ENCODE data around the gene LKAAEAR1. TPM values are rescaled to one million over a fixed set of nuclear protein-coding genes. Genes with fewer than 3 reads are reported as not detected.

LKAAEAR1 gene
- total and polyA plus RNA-seq, 2 of the 4 experiments (the other 2 are of a cell fraction) = 0.21 TPM; not detected in 1

DNA sequence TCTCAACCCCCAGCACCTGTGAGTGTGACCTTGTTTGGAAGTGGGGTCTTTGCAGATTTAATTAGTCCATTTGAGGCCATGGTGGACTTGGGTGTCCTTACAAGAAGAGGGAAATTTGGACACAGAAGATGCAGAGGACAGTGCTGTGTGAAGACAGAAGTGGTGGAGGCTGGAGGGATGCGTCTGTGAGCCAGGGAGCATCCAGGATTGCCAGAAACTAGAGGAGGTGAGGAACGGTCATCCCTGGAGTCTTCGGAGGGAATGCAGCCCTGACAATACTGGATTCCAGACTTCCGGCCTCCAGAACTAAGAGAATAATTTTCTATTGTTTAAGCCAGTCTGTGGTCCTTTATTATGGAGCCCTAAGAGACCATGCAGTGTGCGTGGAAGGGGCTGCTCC lies 46.1 kb upstream of the LKAAEAR1 start:
- Histone ChIP-seq H4K91ac (ENCODE audit: insufficient read depth, low read depth, low read length) (no peak overlapping the region), H3K36me3 (ENCODE audit: control insufficient read depth, insufficient read depth, low read length) (no peaks in the 10 kb centered on the region), H3K27ac (ENCODE audit: insufficient read depth, low read length) (no peak overlapping the region), H3K4ac (ENCODE audit: low read depth, low read length) (no peak overlapping the region), H2AK5ac (ENCODE audit: low read depth, low read length) (no peak overlapping the region), H3K18ac (ENCODE audit: low read depth, low read length) (no peak overlapping the region), H3K14ac (replicated peaks; ENCODE audit: low read depth, low read length) (no peak overlapping the region), H3K56ac (ENCODE audit: extremely low read depth, insufficient read depth, low read length) (no peak overlapping the region), H4K5ac (ENCODE audit: low read depth, low read length) (no peak overlapping the region), H2BK15ac (ENCODE audit: low read depth, low read length) (no peak overlapping the region), H2BK5ac (ENCODE audit: low read depth, low read length, poor library complexity, severe bottlenecking) (no peak overlapping the region), H2AK9ac (replicated peaks; ENCODE audit: low read depth, low read length, poor library complexity) (no peak overlapping the region), H3K23ac (ENCODE audit: low read depth, low read length) (no peak overlapping the region), H3K79me1 (ENCODE audit: low read depth in 1 of 2, low read length in 2 of 2) (no peaks in the 10 kb centered on the region), H3K9ac (ENCODE audit: low read depth, low read length) (no peak overlapping the region), H4K20me1 (ENCODE audit: insufficient read depth, low read length) (no peaks in the 10 kb centered on the region), H3K9me1 (ENCODE audit: insufficient read depth, low read length) (no peaks in the 10 kb centered on the region), H3K9me3 (ENCODE audit: control insufficient read depth, insufficient read depth, low read length) (no peaks in the 10 kb centered on the region), H2BK20ac (ENCODE audit: low read depth, low read length) (no peak overlapping the region), H3K4me2 (ENCODE audit: low read depth, low read length) (no peak overlapping the region), H3K4me3 (ENCODE audit: insufficient read depth, low read depth, low read length) (no peak overlapping the region), H3K4me1 (ENCODE audit: control insufficient read depth, insufficient read depth, low read length) (no peaks in the 10 kb centered on the region), H2BK120ac (ENCODE audit: low read depth, low read length) (no peak overlapping the region), H2AFZ (replicated peaks; ENCODE audit: low read length, poor library complexity) (no peak overlapping the region), H3K27me3 (ENCODE audit: control insufficient read depth, insufficient read depth, low read length) (peaks cover 10% of the 10 kb centered on the region), H4K8ac (ENCODE audit: low read depth in 2 of 2, low read length in 2 of 2) (no peak overlapping the region)
- no peak for ATAC-seq (ENCODE audit: low read depth)
- DNase-seq = no peak
- BruUV-seq (replicated peaks) = no TSS peak
- intact Hi-C loops (cut with micrococcal nuclease) = no loop called here
- 82% methylated on average over 3 of the region's 5 CpGs; no CpG with 5 or more reads in 1 of the 2 experiments for WGBS, 2 experiments (ENCODE audit: extremely low coverage in 2 of 2, insufficient read length in 1 of 2)
- dilution Hi-C loops (cut with HindIII; ENCODE audit: low sequenced_read_pairs, unreplicated experiment) = no loop called here
- POLR2A ChIA-PET (ENCODE audit: unreplicated experiment) = no interaction called here
- in situ Hi-C loops (cut with MboI; ENCODE audit: low sequenced_read_pairs) = no loop called here
- CTCF ChIA-PET = no interaction called here
- TF ChIP-seq, protein P1, sequence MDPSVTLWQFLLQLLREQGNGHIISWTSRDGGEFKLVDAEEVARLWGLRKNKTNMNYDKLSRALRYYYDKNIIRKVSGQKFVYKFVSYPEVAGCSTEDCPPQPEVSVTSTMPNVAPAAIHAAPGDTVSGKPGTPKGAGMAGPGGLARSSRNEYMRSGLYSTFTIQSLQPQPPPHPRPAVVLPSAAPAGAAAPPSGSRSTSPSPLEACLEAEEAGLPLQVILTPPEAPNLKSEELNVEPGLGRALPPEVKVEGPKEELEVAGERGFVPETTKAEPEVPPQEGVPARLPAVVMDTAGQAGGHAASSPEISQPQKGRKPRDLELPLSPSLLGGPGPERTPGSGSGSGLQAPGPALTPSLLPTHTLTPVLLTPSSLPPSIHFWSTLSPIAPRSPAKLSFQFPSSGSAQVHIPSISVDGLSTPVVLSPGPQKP (IDR thresholded peaks at IDR 0.05; ENCODE audit: borderline replicate concordance, low read depth, low read length) = no peak
- TF ChIP-seq NFE2L2 (IDR thresholded peaks at IDR 0.05; ENCODE audit: low read depth, low read length) (no peak), RCOR1 (IDR thresholded peaks at IDR 0.05; ENCODE audit: insufficient replicate concordance, low read length) (no peak), POLR2A (IDR thresholded peaks at IDR 0.05; ENCODE audit: low read depth, low read length) (no peak), RAD21 (IDR thresholded peaks at IDR 0.05; ENCODE audit: low read length) (no peak)
